ENCODE measurements around the gene KIRREL1.

GRCh38 chr1:158105352-158106095 is 112.1 kb downstream of the KIRREL1 start:
- TF ChIP-seq CTCF (IDR thresholded peaks at IDR 0.05) (no peak), POLR2AphosphoS5 (IDR thresholded peaks at IDR 0.05) (no peak)

Measured in breast epithelium (tissue), 3 donors.